NCI-H345 (cell line): ENCODE data around the gene EIF3L.

ENCODE experiments used
- DNase-seq: peaks from one replicate; lab custom pipeline; 2025; lab: John Stamatoyannopoulos, UW

Gene EIF3L

GRCh38 chr22:37817705-37818408 lies 31.4 kb upstream of the EIF3L start:
- DNase-seq = peak; percentile 54

GRCh38 chr22:37818409-37819104 lies 30.7 kb upstream of the EIF3L start:
- DNase-seq = peak; percentile 28

GRCh38 chr22:37819105-37819433 lies 30.1 kb upstream of the EIF3L start:
- DNase-seq = no peak

GRCh38 chr22:37820350-37820749 lies 28.9 kb upstream of the EIF3L start:
- DNase-seq = no peak

GRCh38 chr22:37822079-37822833 lies 27.0 kb upstream of the EIF3L start:
- DNase-seq = no peak

- peak; percentile 15 for DNase-seq
These were observed 25.9 kb upstream of the EIF3L start, which contains the start of gene GALR3 for GRCh38 chr22:37823134-37823985. Gene GALR3 (plus strand): TSS chr22:37823382. CDS start chr22:37823407, 25 bp downstream.

GRCh38 chr22:37824674-37825641 lies 24.3 kb upstream of the EIF3L start:
- no peak for DNase-seq

- no peak for DNase-seq
These were observed 22.2 kb upstream of the EIF3L start for GRCh38 chr22:37827056-37827455.

GRCh38 chr22:37830093-37830842 lies 19.0 kb upstream of the EIF3L start:
- no peak for DNase-seq

- DNase-seq = no peak
These were observed 17.7 kb upstream of the EIF3L start for GRCh38 chr22:37831472-37831871.

- DNase-seq = no peak
These were observed 17.0 kb upstream of the EIF3L start for GRCh38 chr22:37832022-37832857.

GRCh38 chr22:37842015-37842793 lies 7.0 kb upstream of the EIF3L start:
- DNase-seq = no peak

- peak; percentile 51 for DNase-seq
These were observed 5.5 kb upstream of the EIF3L start for GRCh38 chr22:37843741-37844089.

GRCh38 chr22:37844904-37845329 lies 4.3 kb upstream of the EIF3L start:
- DNase-seq = no peak

- DNase-seq = no peak
These were observed 2.8 kb upstream of the EIF3L start for GRCh38 chr22:37846433-37846832.

- DNase-seq = no peak
These were observed 581 bp upstream of the EIF3L start for GRCh38 chr22:37848587-37849088.

- no peak for DNase-seq
These were observed 1.6 kb downstream of the EIF3L start for GRCh38 chr22:37850801-37851200.

- DNase-seq = no peak
These were observed 3.2 kb downstream of the EIF3L start for GRCh38 chr22:37852418-37852817.
